ENCODE measurements around the gene GPR155.

DNA sequence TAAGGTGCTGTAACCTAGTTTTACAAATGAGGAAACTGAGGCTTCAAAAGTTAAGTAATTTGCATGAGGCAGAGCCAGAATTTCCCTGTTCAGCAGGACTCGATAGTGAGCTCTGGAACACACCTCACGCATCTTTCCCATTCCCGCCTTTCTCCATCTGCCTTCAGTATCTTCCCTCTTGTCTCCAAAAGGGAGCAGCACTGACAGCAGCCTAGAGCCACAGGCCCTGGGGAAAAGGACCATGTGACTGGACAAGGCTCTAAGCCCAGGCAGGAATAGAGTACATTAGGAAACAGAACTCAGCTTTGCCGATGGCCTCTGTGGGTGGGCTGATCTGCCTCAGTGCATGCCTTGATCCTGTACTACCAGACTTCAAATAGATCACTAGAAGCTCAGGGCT, 21.5 kb downstream of the GPR155 start:
- TF ChIP-seq, protein P1, sequence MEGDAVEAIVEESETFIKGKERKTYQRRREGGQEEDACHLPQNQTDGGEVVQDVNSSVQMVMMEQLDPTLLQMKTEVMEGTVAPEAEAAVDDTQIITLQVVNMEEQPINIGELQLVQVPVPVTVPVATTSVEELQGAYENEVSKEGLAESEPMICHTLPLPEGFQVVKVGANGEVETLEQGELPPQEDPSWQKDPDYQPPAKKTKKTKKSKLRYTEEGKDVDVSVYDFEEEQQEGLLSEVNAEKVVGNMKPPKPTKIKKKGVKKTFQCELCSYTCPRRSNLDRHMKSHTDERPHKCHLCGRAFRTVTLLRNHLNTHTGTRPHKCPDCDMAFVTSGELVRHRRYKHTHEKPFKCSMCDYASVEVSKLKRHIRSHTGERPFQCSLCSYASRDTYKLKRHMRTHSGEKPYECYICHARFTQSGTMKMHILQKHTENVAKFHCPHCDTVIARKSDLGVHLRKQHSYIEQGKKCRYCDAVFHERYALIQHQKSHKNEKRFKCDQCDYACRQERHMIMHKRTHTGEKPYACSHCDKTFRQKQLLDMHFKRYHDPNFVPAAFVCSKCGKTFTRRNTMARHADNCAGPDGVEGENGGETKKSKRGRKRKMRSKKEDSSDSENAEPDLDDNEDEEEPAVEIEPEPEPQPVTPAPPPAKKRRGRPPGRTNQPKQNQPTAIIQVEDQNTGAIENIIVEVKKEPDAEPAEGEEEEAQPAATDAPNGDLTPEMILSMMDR (conservative IDR thresholded peaks at IDR 0.05; ENCODE audit: low read length): no peak
- TF ChIP-seq EZH2phosphoT487 (IDR thresholded peaks at IDR 0.05; ENCODE audit: borderline replicate concordance, low read depth, low read length): no peak
